ENCODE results near the gene ZCCHC2. TPM values are rescaled to one million over a fixed set of nuclear protein-coding genes. Genes with fewer than 3 reads are reported as not detected.

Gene ZCCHC2
- total and polyA plus RNA-seq, 4 donors: 7.1 to 25.4 (median 10.8) TPM

GRCh38 chr18:62523255-62523588, 397 bp downstream of the ZCCHC2 start:
- Histone ChIP-seq H3K9ac (ENCODE audit: low read depth in 1 of 2, low read length in 2 of 2) (no peak overlapping the region), H3K27me3 (ENCODE audit: control insufficient read depth in 4 of 4, insufficient read depth in 4 of 4, low read length in 3 of 4) (no peaks in the 10 kb centered on the region), H3K9me3 (ENCODE audit: control insufficient read depth in 4 of 4, low read length in 3 of 4) (no peaks in the 10 kb centered on the region), H3K36me3 (ENCODE audit: control insufficient read depth in 4 of 4, insufficient read depth in 3 of 4, low read depth in 1 of 4, low read length in 3 of 4) (no peaks in the 10 kb centered on the region), H3K27ac (ENCODE audit: low read depth in 1 of 2, low read length in 2 of 2) (peak overlapping the region; percentile 97 to 99), H3K4me1 (ENCODE audit: control insufficient read depth in 4 of 4, insufficient read depth in 4 of 4, low read length in 3 of 4) (peaks cover 2 to 44% (median 18%) of the 10 kb centered on the region in 4 donors), H3K4me3 (ENCODE audit: low read depth in 1 of 3, low read length in 3 of 3) (peak overlapping the region in 1 of 3 donors; percentile 95)
- under 1% methylated on average over 62 of the region's 62 CpGs for WGBS
- no peak for DNase-seq (ENCODE audit: low spot score)
- no peak for TF ChIP-seq RXRA (IDR thresholded peaks at IDR 0.05)
- no peak for TF ChIP-seq JUND (IDR thresholded peaks at IDR 0.05)
- no peak for TF ChIP-seq EGR1 (IDR thresholded peaks at IDR 0.05; ENCODE audit: low read depth in 2 of 2)
- TF ChIP-seq, protein P1, sequence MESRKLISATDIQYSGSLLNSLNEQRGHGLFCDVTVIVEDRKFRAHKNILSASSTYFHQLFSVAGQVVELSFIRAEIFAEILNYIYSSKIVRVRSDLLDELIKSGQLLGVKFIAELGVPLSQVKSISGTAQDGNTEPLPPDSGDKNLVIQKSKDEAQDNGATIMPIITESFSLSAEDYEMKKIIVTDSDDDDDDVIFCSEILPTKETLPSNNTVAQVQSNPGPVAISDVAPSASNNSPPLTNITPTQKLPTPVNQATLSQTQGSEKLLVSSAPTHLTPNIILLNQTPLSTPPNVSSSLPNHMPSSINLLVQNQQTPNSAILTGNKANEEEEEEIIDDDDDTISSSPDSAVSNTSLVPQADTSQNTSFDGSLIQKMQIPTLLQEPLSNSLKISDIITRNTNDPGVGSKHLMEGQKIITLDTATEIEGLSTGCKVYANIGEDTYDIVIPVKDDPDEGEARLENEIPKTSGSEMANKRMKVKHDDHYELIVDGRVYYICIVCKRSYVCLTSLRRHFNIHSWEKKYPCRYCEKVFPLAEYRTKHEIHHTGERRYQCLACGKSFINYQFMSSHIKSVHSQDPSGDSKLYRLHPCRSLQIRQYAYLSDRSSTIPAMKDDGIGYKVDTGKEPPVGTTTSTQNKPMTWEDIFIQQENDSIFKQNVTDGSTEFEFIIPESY (IDR thresholded peaks at IDR 0.05): no peak
- TF ChIP-seq HNF4G (IDR thresholded peaks at IDR 0.05): no peak
- no peak for TF ChIP-seq YY1 (IDR thresholded peaks at IDR 0.05)
- TF ChIP-seq FOXA2 (IDR thresholded peaks at IDR 0.05): no peak
- no peak for TF ChIP-seq GABPA (IDR thresholded peaks at IDR 0.05 in 1 of 2, conservative IDR thresholded peaks at IDR 0.05 in 1 of 2)
- TF ChIP-seq, protein P2, sequence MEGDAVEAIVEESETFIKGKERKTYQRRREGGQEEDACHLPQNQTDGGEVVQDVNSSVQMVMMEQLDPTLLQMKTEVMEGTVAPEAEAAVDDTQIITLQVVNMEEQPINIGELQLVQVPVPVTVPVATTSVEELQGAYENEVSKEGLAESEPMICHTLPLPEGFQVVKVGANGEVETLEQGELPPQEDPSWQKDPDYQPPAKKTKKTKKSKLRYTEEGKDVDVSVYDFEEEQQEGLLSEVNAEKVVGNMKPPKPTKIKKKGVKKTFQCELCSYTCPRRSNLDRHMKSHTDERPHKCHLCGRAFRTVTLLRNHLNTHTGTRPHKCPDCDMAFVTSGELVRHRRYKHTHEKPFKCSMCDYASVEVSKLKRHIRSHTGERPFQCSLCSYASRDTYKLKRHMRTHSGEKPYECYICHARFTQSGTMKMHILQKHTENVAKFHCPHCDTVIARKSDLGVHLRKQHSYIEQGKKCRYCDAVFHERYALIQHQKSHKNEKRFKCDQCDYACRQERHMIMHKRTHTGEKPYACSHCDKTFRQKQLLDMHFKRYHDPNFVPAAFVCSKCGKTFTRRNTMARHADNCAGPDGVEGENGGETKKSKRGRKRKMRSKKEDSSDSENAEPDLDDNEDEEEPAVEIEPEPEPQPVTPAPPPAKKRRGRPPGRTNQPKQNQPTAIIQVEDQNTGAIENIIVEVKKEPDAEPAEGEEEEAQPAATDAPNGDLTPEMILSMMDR (IDR thresholded peaks at IDR 0.05; ENCODE audit: low read depth, low read length, missing input control): no peak
- no peak for TF ChIP-seq FOXA1 (IDR thresholded peaks at IDR 0.05)
- no peak for TF ChIP-seq ATF3 (IDR thresholded peaks at IDR 0.05)
- no peak for TF ChIP-seq REST (IDR thresholded peaks at IDR 0.05)
- TF ChIP-seq HNF4A (conservative IDR thresholded peaks at IDR 0.05): no peak
- no peak for TF ChIP-seq TAF1 (conservative IDR thresholded peaks at IDR 0.05)
- no peak for TF ChIP-seq RAD21 (IDR thresholded peaks at IDR 0.05)

Measured in liver (tissue), 9 donors.